ENCODE data around the gene PCBD2.

The PCBD2 gene

DNA sequence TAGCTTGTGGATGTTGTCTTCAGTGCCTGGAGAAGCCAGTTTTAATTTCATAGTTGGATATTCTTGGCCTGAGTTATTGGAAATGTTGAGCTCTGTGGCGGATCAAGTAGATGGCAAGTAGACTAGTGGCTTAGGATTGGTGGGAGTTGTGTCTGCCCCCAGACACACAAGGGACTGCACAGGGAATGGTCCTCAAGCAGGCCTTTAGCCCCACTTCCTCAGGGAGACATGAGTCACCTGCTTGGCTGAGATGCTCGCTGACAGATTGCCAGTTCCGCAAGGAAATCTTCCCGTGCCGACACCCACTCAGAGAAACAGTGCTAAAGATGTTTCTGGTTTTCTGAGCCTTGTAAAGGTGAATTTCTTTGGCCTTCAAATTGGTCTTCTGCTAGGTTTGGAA is 44.0 kb downstream of the PCBD2 start:
- no peak for TF ChIP-seq POLR2AphosphoS5 (IDR thresholded peaks at IDR 0.05; ENCODE audit: low read depth, low read length)

DNA sequence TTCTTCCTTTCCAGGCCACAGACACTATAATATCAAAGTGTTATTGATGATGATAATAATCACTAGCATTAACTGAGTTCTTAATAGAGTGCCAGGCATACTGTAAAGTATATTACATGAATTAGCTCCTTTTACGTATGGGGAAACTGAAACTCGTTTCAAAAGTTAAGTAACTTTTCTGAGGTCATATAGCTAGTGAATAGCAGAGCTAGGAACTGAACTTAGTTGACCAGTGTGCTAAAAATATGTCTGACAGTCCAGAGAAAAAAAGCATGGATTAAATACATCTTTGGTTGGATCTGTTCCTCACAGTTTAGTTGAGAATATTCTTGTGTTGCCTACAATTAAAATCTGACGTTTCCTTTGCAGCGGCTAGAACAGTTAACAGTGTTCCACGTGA is 44.4 kb downstream of the PCBD2 start:
- TF ChIP-seq, protein P1, sequence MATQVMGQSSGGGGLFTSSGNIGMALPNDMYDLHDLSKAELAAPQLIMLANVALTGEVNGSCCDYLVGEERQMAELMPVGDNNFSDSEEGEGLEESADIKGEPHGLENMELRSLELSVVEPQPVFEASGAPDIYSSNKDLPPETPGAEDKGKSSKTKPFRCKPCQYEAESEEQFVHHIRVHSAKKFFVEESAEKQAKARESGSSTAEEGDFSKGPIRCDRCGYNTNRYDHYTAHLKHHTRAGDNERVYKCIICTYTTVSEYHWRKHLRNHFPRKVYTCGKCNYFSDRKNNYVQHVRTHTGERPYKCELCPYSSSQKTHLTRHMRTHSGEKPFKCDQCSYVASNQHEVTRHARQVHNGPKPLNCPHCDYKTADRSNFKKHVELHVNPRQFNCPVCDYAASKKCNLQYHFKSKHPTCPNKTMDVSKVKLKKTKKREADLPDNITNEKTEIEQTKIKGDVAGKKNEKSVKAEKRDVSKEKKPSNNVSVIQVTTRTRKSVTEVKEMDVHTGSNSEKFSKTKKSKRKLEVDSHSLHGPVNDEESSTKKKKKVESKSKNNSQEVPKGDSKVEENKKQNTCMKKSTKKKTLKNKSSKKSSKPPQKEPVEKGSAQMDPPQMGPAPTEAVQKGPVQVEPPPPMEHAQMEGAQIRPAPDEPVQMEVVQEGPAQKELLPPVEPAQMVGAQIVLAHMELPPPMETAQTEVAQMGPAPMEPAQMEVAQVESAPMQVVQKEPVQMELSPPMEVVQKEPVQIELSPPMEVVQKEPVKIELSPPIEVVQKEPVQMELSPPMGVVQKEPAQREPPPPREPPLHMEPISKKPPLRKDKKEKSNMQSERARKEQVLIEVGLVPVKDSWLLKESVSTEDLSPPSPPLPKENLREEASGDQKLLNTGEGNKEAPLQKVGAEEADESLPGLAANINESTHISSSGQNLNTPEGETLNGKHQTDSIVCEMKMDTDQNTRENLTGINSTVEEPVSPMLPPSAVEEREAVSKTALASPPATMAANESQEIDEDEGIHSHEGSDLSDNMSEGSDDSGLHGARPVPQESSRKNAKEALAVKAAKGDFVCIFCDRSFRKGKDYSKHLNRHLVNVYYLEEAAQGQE (IDR thresholded peaks at IDR 0.05; ENCODE audit: insufficient read depth in 1 of 2, low read depth in 2 of 2, low read length in 2 of 2): no peak

DNA sequence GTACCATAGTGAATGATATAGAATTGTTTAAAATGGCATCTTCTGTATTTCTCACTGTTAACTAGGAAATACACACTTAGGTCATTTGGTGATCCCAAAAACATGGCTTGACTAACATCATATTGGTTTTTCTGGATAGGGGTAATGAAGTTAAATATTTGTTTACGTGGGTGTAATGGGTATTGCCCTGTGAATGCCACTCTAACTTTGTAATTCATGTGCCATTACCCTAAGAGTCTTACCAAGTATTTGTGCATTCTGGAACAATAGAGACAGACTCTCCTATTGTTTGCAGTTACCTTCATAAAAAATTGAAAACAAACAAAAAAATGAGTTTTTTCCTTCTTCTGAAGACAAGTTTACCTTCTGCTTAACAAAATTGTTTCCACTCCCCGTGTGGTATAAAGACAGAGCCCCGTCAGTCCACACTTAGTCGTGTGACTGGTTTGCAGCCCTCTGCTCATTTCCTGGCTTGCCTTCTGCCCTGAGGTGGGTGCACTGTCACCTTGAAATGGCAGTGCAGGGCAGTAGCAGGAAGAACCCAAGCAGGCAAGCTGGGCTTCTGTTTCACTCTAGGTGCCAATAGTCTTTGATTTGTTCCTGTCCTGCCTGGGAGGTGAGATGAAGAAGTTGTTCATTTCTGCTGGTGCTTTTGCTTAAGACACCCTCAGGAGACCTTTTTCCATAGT is 53.1 kb downstream of the PCBD2 start:
- TF ChIP-seq, protein P1 (IDR thresholded peaks at IDR 0.05; ENCODE audit: insufficient read depth in 1 of 2, low read depth in 2 of 2, low read length in 2 of 2): no peak
- TF ChIP-seq POLR2AphosphoS5 (IDR thresholded peaks at IDR 0.05; ENCODE audit: low read depth, low read length) (no peak), FOXP2 (optimal IDR thresholded peaks at IDR 0.05; ENCODE audit: borderline replicate concordance, extremely low read depth, extremely low read length, insufficient read depth) (no peak), SIN3A (IDR thresholded peaks at IDR 0.05; ENCODE audit: borderline replicate concordance, insufficient read depth, low read length) (no peak), TAF1 (IDR thresholded peaks at IDR 0.05; ENCODE audit: borderline replicate concordance, insufficient read depth, low read length) (no peak)

- TF ChIP-seq TAF1 (IDR thresholded peaks at IDR 0.05; ENCODE audit: borderline replicate concordance, insufficient read depth, low read length) (no peak), POLR2AphosphoS5 (IDR thresholded peaks at IDR 0.05; ENCODE audit: low read depth, low read length) (no peak), SIN3A (IDR thresholded peaks at IDR 0.05; ENCODE audit: borderline replicate concordance, insufficient read depth, low read length) (no peak), FOXP2 (optimal IDR thresholded peaks at IDR 0.05; ENCODE audit: borderline replicate concordance, extremely low read depth, extremely low read length, insufficient read depth) (no peak)
- TF ChIP-seq, protein P1 (IDR thresholded peaks at IDR 0.05; ENCODE audit: insufficient read depth in 1 of 2, low read depth in 2 of 2, low read length in 2 of 2): no peak
Observed at GRCh38 chr5:134958755-134959154, 53.8 kb downstream of the PCBD2 start.

DNA sequence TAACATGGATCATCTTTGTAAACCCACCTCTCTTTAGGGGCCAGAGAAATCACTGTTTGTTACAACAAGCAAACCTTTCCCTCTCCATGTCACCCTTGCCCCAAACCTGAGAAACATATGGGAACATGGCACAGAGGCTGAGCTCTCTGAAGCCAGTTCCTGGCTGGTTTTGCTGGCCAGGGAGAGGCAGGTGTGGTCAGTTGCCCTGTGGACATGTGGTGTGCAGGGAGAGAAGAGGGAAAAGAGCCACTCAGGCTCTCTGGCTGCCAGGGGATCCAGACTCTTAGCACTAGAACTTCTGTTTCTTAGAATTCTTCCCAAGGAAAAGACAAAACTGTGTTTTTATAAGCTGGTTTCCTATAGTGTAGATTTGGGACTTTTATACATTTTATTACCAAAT is 58.2 kb downstream of the PCBD2 start:
- no peak for TF ChIP-seq POLR2AphosphoS5 (IDR thresholded peaks at IDR 0.05; ENCODE audit: low read depth, low read length)
- TF ChIP-seq, protein P1 (IDR thresholded peaks at IDR 0.05; ENCODE audit: insufficient read depth in 1 of 2, low read depth in 2 of 2, low read length in 2 of 2): no peak
- TF ChIP-seq SIN3A (IDR thresholded peaks at IDR 0.05; ENCODE audit: borderline replicate concordance, insufficient read depth, low read length): no peak
- TF ChIP-seq FOXP2 (optimal IDR thresholded peaks at IDR 0.05; ENCODE audit: borderline replicate concordance, extremely low read depth, extremely low read length, insufficient read depth): no peak
- no peak for TF ChIP-seq TAF1 (IDR thresholded peaks at IDR 0.05; ENCODE audit: borderline replicate concordance, insufficient read depth, low read length)

Measured in PFSK-1 (cell line).